Trophoblast cell (in vitro differentiated cells and primary cell): ENCODE results near the gene MYO10.

Experiments
- DNase-seq, 2 donors: peaks; one replicate each; pipeline ENCODE4 v3.0.0-alpha.2; 2016
- H2AFZ ChIP-seq: 2 replicates; pipeline ENCODE4 v1.6.1; 2013; ENCODE audit warnings: low read length, moderate library complexity, mild to moderate bottlenecking; ENCODE audit not compliant: insufficient read depth, poor library complexity
- H2AK5ac ChIP-seq: 2 replicates; pipeline ENCODE4 v1.6.1; 2013; ENCODE audit warnings: mild to moderate bottlenecking, low read length
- H2BK120ac ChIP-seq: 2 replicates; pipeline ENCODE4 v1.6.1; 2013; ENCODE audit warnings: low read length, mild to moderate bottlenecking, moderate library complexity; ENCODE audit not compliant: insufficient read depth, poor library complexity
- H2BK12ac ChIP-seq: 2 replicates; pipeline ENCODE4 v1.6.1; 2013; ENCODE audit warnings: mild to moderate bottlenecking, low read length, moderate library complexity
- H2BK5ac ChIP-seq: 2 replicates; pipeline ENCODE4 v1.6.1; 2013; ENCODE audit warnings: low read length, low read depth, moderate library complexity, mild to moderate bottlenecking; ENCODE audit not compliant: poor library complexity
- H3K14ac ChIP-seq: 2 replicates; pipeline ENCODE4 v1.6.1; 2013; ENCODE audit warnings: mild to moderate bottlenecking, low read length
- H3K18ac ChIP-seq: 2 replicates; pipeline ENCODE4 v1.6.1; 2013; ENCODE audit warnings: mild to moderate bottlenecking, low read length
- H3K23ac ChIP-seq: 2 replicates; pipeline ENCODE4 v1.6.1; 2013; ENCODE audit warnings: low read length
- H3K27ac ChIP-seq: 2 replicates; pipeline ENCODE4 v1.5.1; 2013; ENCODE audit warnings: low read depth, mild to moderate bottlenecking, inconsistent platforms, low read length, moderate library complexity
- H3K27me3 ChIP-seq: 2 replicates; pipeline ENCODE4 v1.6.1; 2013; ENCODE audit warnings: inconsistent platforms, mild to moderate bottlenecking, low read length, moderate library complexity; ENCODE audit not compliant: insufficient read depth
- H3K36me3 ChIP-seq, 2 experiments: 1 replicate in 1 of 2; 2 replicates in 1 of 2; pipeline ENCODE4 v1.6.1; 2013; ENCODE audit warnings: low read length in 2 of 2, mild to moderate bottlenecking in 2 of 2, moderate library complexity in 1 of 2; ENCODE audit not compliant: insufficient read depth in 2 of 2, control insufficient read depth in 1 of 2
- H3K4ac ChIP-seq: 2 replicates; pipeline ENCODE4 v1.6.1; 2013; ENCODE audit warnings: low read depth, mild to moderate bottlenecking, low read length, moderate library complexity
- H3K4me1 ChIP-seq, 2 experiments: 1 replicate in 1 of 2; 2 replicates in 1 of 2; pipeline ENCODE4 v1.6.1; 2013; ENCODE audit warnings: low read length in 2 of 2, mild to moderate bottlenecking in 2 of 2, moderate library complexity in 1 of 2; ENCODE audit not compliant: insufficient read depth in 2 of 2, control insufficient read depth in 1 of 2
- H3K4me2 ChIP-seq: 2 replicates; pipeline ENCODE4 v1.6.1; 2013; ENCODE audit warnings: inconsistent platforms, mild to moderate bottlenecking, low read length, moderate library complexity
- H3K4me3 ChIP-seq: 2 replicates; pipeline ENCODE4 v1.5.1; 2013; ENCODE audit warnings: mild to moderate bottlenecking, low read depth, low read length, inconsistent platforms
- H3K79me1 ChIP-seq: one replicate; pipeline ENCODE4 v1.6.1; 2013; ENCODE audit warnings: low read length
- H3K79me2 ChIP-seq: 2 replicates; pipeline ENCODE4 v1.6.1; 2013; ENCODE audit warnings: low read length, mild to moderate bottlenecking; ENCODE audit not compliant: control insufficient read depth, insufficient read depth, poor library complexity
- H3K9ac ChIP-seq: 2 replicates; pipeline ENCODE4 v1.6.1; 2013; ENCODE audit warnings: mild to moderate bottlenecking, low read length
- H3K9me3 ChIP-seq: 2 replicates; pipeline ENCODE4 v1.6.1; 2013; ENCODE audit warnings: low read depth, mild to moderate bottlenecking, control low read depth, inconsistent platforms, low read length; ENCODE audit not compliant: insufficient read depth
- H4K12ac ChIP-seq: 2 replicates; pipeline ENCODE4 v1.6.1; 2013; ENCODE audit warnings: low read depth, mild to moderate bottlenecking, low read length, moderate library complexity
- H4K8ac ChIP-seq: 2 replicates; pipeline ENCODE4 v1.6.1; 2013; ENCODE audit warnings: low read depth, mild to moderate bottlenecking, low read length, moderate library complexity
- H4K91ac ChIP-seq: one replicate; pipeline ENCODE4 v1.6.1; 2013; ENCODE audit warnings: low read depth, mild to moderate bottlenecking, low read length, moderate library complexity
- WGBS: extraction: QIAGEN DNeasy Blood & Tissue Kit; methylation state at CpG from one replicate; pipeline ENCODE4 v1.1.7; 2013; ENCODE audit warnings: missing lambda C conversion rate; ENCODE audit not compliant: insufficient read length, insufficient coverage; ENCODE audit errors: extremely low coverage; 5-methylcytosine and 5-hydroxymethylcytosine counted together

MYO10 gene

GRCh38 chr5:16754086-16754485 lies 182.0 kb downstream of the MYO10 start:
- H3K4me3 ChIP-seq: no peak overlapping the region
- no peaks in the 10 kb centered on the region for H3K9me3 ChIP-seq
- H3K79me2 ChIP-seq: no peaks in the 10 kb centered on the region
- no peak overlapping the region for H4K8ac ChIP-seq
- H3K23ac ChIP-seq: no peak overlapping the region
- H2AK5ac ChIP-seq: no peak overlapping the region
- no peaks in the 10 kb centered on the region for H3K27me3 ChIP-seq
- H3K36me3 ChIP-seq: peaks cover 5 to 12% of the 10 kb centered on the region in 2 experiments
- H4K12ac ChIP-seq: no peak overlapping the region
- H2AFZ ChIP-seq: no peak overlapping the region
- no peak overlapping the region for H3K4ac ChIP-seq
- H3K4me1 ChIP-seq: peaks cover 0 to 3% of the 10 kb centered on the region in 2 experiments
- H3K79me1 ChIP-seq: no peaks in the 10 kb centered on the region
- no peak overlapping the region for H2BK12ac ChIP-seq
- no peak overlapping the region for H3K14ac ChIP-seq
- H4K91ac ChIP-seq: no peak overlapping the region
- no peak overlapping the region for H2BK120ac ChIP-seq
- DNase-seq: no peak
- no peak overlapping the region for H3K18ac ChIP-seq
- WGBS: no CpG with 5 or more reads among the region's 3 CpGs
- no peak overlapping the region for H3K9ac ChIP-seq
- H3K4me2 ChIP-seq: no peak overlapping the region
- no peak overlapping the region for H2BK5ac ChIP-seq
- no peak overlapping the region for H3K27ac ChIP-seq

DNA sequence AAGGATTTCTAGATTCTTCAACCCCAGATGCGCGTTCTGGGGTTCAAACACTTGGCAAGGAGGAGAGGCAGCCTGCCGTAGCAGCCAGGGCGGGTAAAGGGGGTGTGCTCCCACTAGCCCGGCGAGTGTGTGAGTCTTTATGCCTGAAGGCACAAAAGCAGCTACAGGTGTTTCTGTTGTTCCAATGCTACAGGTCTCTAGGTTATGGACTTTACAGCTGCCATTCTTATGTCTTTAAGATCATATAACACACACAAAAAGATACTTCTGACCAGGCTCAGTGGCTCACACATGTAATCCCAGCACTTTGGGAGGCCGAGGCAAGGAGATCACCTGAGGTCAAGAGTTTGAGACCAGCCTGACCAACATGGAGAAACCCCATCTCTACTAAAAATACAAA lies 185.6 kb downstream of the MYO10 start:
- Histone ChIP-seq H3K14ac (no peak overlapping the region), H3K23ac (no peak overlapping the region), H3K27me3 (no peaks in the 10 kb centered on the region), H3K4me3 (no peak overlapping the region), H2BK5ac (no peak overlapping the region), H3K9me3 (no peaks in the 10 kb centered on the region), H4K91ac (no peak overlapping the region), H2AK5ac (no peak overlapping the region), H3K4me2 (no peak overlapping the region), H2AFZ (no peak overlapping the region), H3K4me1 (peaks cover 0 to 7% of the 10 kb centered on the region in 2 experiments), H4K8ac (no peak overlapping the region), H2BK12ac (no peak overlapping the region), H2BK120ac (no peak overlapping the region), H4K12ac (no peak overlapping the region), H3K79me2 (no peaks in the 10 kb centered on the region), H3K4ac (no peak overlapping the region), H3K18ac (no peak overlapping the region), H3K79me1 (peaks cover 6% of the 10 kb centered on the region), H3K27ac (peak overlapping the region; percentile 47), H3K36me3 (peaks cover 0 to 2% of the 10 kb centered on the region in 2 experiments), H3K9ac (no peak overlapping the region)
- WGBS: no CpG with 5 or more reads among the region's 7 CpGs
- no peak for DNase-seq

DNA sequence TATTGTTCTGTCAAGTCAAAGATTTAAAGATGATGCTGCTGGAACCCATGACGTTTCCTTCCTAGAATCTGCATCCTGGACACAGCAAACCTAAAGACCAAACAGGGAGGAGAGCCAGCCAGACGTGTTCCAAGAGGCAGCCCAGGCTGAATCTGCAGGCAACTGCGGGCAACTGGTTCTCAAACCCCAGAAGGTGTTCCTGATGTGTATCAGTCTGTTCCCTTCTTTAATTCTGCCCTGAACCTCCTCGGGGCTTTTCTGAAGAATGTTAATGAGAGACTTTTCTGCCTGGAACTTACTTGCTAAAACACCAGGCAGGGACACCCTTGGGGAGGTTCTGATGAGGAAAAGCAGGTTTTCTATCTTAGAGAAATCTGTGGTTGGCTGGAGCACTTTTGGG lies 186.5 kb downstream of the MYO10 start:
- Histone ChIP-seq H3K4me3 (no peak overlapping the region), H4K8ac (no peak overlapping the region), H3K9me3 (no peaks in the 10 kb centered on the region), H3K18ac (no peak overlapping the region), H3K27ac (peak overlapping the region; percentile 77), H4K12ac (no peak overlapping the region), H4K91ac (no peak overlapping the region), H3K4ac (no peak overlapping the region), H3K9ac (no peak overlapping the region), H3K4me2 (no peak overlapping the region), H2BK5ac (no peak overlapping the region), H3K14ac (no peak overlapping the region), H2BK120ac (no peak overlapping the region), H3K79me1 (peaks cover 6% of the 10 kb centered on the region), H3K36me3 (peaks cover 0 to 1% of the 10 kb centered on the region in 2 experiments), H3K23ac (no peak overlapping the region), H3K4me1 (peaks cover 0 to 7% of the 10 kb centered on the region in 2 experiments), H3K27me3 (no peaks in the 10 kb centered on the region), H2BK12ac (no peak overlapping the region), H3K79me2 (no peaks in the 10 kb centered on the region), H2AFZ (no peak overlapping the region), H2AK5ac (no peak overlapping the region)
- no CpG with 5 or more reads among the region's 4 CpGs for WGBS
- peak; percentile 74 to 80 for DNase-seq

DNA sequence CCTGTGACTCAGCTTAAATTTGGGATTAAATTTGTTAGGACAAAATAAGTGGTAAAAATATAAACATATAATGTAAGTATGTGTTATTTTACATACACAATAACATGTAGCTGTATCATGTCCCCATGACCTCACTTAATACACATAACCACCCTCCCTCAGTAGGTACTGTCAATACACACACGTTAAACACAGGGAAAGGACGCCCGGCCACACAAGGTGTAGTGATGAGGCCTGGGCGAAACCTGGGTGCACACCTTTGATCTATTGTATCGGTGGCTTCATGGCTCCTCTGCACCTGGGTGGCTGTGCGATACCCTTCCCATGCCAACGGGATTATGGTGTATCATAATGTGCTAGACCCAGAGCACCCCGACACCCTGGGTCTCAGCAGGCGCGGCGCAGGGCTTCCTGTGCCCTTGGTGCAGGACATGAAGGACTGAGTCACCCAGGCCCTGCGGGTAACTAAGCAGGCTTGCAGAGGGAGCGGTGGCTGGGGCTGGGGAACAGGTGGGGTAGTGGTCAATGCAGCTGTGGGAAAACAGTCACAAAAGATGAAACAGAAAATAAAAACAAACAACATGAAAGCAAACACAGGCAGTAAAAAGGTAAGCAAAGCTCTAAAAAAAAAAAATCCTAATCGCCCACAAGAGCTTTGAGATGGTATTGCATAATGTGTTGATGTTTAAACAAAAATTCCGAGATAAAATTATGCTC lies 191.8 kb downstream of the MYO10 start:
- H2BK12ac ChIP-seq: no peak overlapping the region

More for the DNA sequence above, 191.8 kb downstream of the MYO10 start:
- H3K36me3 ChIP-seq: peaks cover 0 to 2% of the 10 kb centered on the region in 2 experiments
- no CpG with 5 or more reads among the region's 15 CpGs for WGBS
- H3K27me3 ChIP-seq: no peaks in the 10 kb centered on the region
- no peaks in the 10 kb centered on the region for H3K9me3 ChIP-seq
- peaks cover 5 to 18% of the 10 kb centered on the region in 2 experiments for H3K4me1 ChIP-seq
- H4K12ac ChIP-seq: peak overlapping the region; percentile 8
- no peak overlapping the region for H3K18ac ChIP-seq
- H3K9ac ChIP-seq: no peak overlapping the region
- peak overlapping the region; percentile 17 for H4K8ac ChIP-seq
- H3K79me1 ChIP-seq: peaks cover 14% of the 10 kb centered on the region
- DNase-seq: peak; percentile 68 to 72
- H2BK120ac ChIP-seq: peak overlapping the region; percentile 7
- H3K23ac ChIP-seq: no peak overlapping the region
- H3K27ac ChIP-seq: peak overlapping the region; percentile 55
- H3K79me2 ChIP-seq: no peaks in the 10 kb centered on the region
- H3K4me3 ChIP-seq: no peak overlapping the region
- H3K14ac ChIP-seq: no peak overlapping the region
- H2AK5ac ChIP-seq: no peak overlapping the region
- H4K91ac ChIP-seq: peak overlapping the region; percentile 58
- H2AFZ ChIP-seq: no peak overlapping the region
- no peak overlapping the region for H3K4me2 ChIP-seq
- H3K4ac ChIP-seq: no peak overlapping the region
- no peak overlapping the region for H2BK5ac ChIP-seq
